Measurements from ENCODE around the gene RUNX2. TPM values are rescaled to one million over a fixed set of nuclear protein-coding genes. Genes with fewer than 3 reads are reported as not detected.

Gene RUNX2
- total and polyA plus RNA-seq, 12 donors: 0.28 to 4.5 (median 1.8) TPM

DNA sequence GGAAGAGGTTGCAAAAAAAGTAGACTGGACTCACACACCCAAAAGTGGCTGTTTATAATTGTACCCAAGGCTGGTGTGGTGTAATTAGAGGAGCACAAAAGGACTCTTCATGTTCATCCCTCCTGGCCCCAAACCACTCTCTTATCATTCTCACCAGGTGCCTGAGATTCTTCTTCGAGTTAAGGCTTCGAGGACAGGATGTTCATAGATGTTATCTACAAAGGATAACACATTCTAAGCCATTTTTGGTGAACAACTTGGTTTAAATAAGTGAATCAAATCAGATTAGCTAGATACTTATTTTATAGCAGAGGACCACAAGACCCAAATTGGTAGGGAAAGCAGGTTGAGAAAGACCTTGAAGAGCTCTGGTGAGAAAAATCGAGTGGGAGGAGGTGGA lies 122.7 kb downstream of the RUNX2 start:
- 72 to 77% (median 74%) methylated on average over 3 of the region's 3 CpGs for WGBS, 4 donors
- Histone ChIP-seq H3K27ac (no peak overlapping the region), H3K4me3 (no peak overlapping the region), H3K4me1 (replicated peaks in 1 of 2) (peaks cover 4 to 21% of the 10 kb centered on the region in 2 donors), H3K27me3 (no peaks in the 10 kb centered on the region), H3K9me3 (replicated peaks in 1 of 3) (no peaks in the 10 kb centered on the region), H3K36me3 (replicated peaks in 1 of 2) (no peaks in the 10 kb centered on the region)
- no peak for TF ChIP-seq CTCF (IDR thresholded peaks at IDR 0.05)
- no peak for TF ChIP-seq POLR2A (IDR thresholded peaks at IDR 0.05)
- intact Hi-C loops (cut with DNase I): no loop called here
- DNase-seq: no peak

GRCh38 chr6:45454008-45454911 lies 126.1 kb downstream of the RUNX2 start:
- Histone ChIP-seq H3K4me3 (no peak overlapping the region), H3K4me1 (replicated peaks in 1 of 2) (no peaks in the 10 kb centered on the region), H3K9me3 (replicated peaks in 1 of 3) (no peaks in the 10 kb centered on the region), H3K36me3 (replicated peaks in 1 of 2) (no peaks in the 10 kb centered on the region), H3K27me3 (no peaks in the 10 kb centered on the region), H3K27ac (no peak overlapping the region)
- DNase-seq: no peak
- 61 to 75% (median 73%) methylated on average over 4 of the region's 4 CpGs for WGBS, 4 donors
- no peak for TF ChIP-seq CTCF (IDR thresholded peaks at IDR 0.05)
- intact Hi-C loops (cut with DNase I): no loop called here

DNA sequence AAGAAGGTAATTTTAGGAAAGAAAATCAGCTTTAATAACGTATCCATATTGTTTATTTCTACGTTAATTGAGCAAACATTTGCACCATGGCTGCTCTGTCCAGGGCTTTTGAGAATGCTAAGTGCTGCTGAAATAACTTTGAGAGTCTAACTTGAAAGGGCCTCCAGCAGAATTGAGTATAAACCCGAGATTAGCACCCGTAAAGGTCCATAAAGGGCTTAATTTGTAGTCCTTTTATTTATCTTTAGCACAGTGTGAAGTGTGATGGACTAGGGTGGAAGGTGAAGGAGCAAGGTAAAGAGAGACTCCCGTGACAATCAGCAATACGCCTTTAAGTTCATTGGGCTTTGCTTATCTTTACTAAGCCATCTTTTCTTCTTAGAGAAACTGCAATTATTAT lies 127.3 kb downstream of the RUNX2 start:
- 78 to 83% (median 80%) methylated on average over 6 of the region's 6 CpGs for WGBS, 4 donors
- Histone ChIP-seq H3K9me3 (replicated peaks in 1 of 3) (no peaks in the 10 kb centered on the region), H3K4me3 (no peak overlapping the region), H3K27ac (no peak overlapping the region), H3K27me3 (no peaks in the 10 kb centered on the region), H3K36me3 (replicated peaks in 1 of 2) (no peaks in the 10 kb centered on the region), H3K4me1 (replicated peaks in 1 of 2) (no peaks in the 10 kb centered on the region)
- no peak for DNase-seq
- TF ChIP-seq POLR2A (IDR thresholded peaks at IDR 0.05) (no peak), CTCF (IDR thresholded peaks at IDR 0.05) (no peak)
- intact Hi-C loops (cut with DNase I): no loop called here

- H3K36me3 ChIP-seq (replicated peaks in 1 of 2): no peaks in the 10 kb centered on the region
- no peak for DNase-seq
- intact Hi-C loops (cut with DNase I): no loop called here
- no peaks in the 10 kb centered on the region for H3K9me3 ChIP-seq (replicated peaks in 1 of 3)
- no peaks in the 10 kb centered on the region for H3K4me1 ChIP-seq (replicated peaks in 1 of 2)
- no peak overlapping the region for H3K4me3 ChIP-seq
- no peak overlapping the region for H3K27ac ChIP-seq
- H3K27me3 ChIP-seq: no peaks in the 10 kb centered on the region
- no peak for TF ChIP-seq CTCF (IDR thresholded peaks at IDR 0.05)
- TF ChIP-seq POLR2A (IDR thresholded peaks at IDR 0.05): no peak
These were observed 129.0 kb downstream of the RUNX2 start for GRCh38 chr6:45457141-45457540.
